Breast epithelium (tissue), 3 donors: ENCODE results near the gene TMEFF2.

Experiments used
- CTCF ChIP-seq, 3 donors: fragments of 450-650 bp; IDR thresholded peaks; one replicate each; pipeline ENCODE4 v1.5.1; 2016 to 2017; ENCODE audit warnings: antibody characterized with exemption in 3 of 3, mild to moderate bottlenecking in 3 of 3, moderate library complexity in 3 of 3
- POLR2A ChIP-seq: fragments of 450-650 bp; IDR thresholded peaks from one replicate; pipeline ENCODE4 v1.6.1; 2016; ENCODE audit warnings: antibody characterized with exemption, mild to moderate bottlenecking, moderate library complexity
- POLR2AphosphoS5 ChIP-seq, 3 donors: sonication (generic); formaldehyde crosslinking; IDR thresholded peaks; one replicate each; pipeline ENCODE4 v1.6.1; 2017; ENCODE audit warnings: antibody characterized with exemption in 3 of 3

GRCh38 chr2:192124571-192124970 lies 70.2 kb downstream of the TMEFF2 start:
- TF ChIP-seq CTCF (IDR thresholded peaks at IDR 0.05) = no peak
- no peak for TF ChIP-seq POLR2A
- no peak for TF ChIP-seq POLR2AphosphoS5 (IDR thresholded peaks at IDR 0.05)
